SK-N-SH (cell line): ENCODE results near the gene TMEM115. TPM values are rescaled to one million over a fixed set of nuclear protein-coding genes. Genes with fewer than 3 reads are reported as not detected.

ENCODE experiments used
- CTCF ChIA-PET: fragments of 300-600, 350-600 bp; formaldehyde crosslinking; extraction: SDS; loops from one replicate; lab custom pipeline; 2021; lab: Yijun Ruan, JAX
- POLR2A ChIA-PET: fragments of 350-600 bp; sonication (Branson Sonifier 250); formaldehyde crosslinking; extraction: SDS; loops from one replicate; lab custom pipeline; 2020; ENCODE audit warnings: antibody characterized with exemption, inconsistent platforms; lab: Yijun Ruan, JAX
- DNase-seq: peaks from one replicate; pipeline ENCODE4 v3.0.0; 2012
- H2AFZ ChIP-seq: fragments of 200-600 bp; sonication (generic); 2 replicates; pipeline ENCODE4 v1.8.1; 2016; ENCODE audit warnings: antibody characterized with exemption, mild to moderate bottlenecking, low read depth
- H3F3A ChIP-seq: fragments of 200-600 bp; sonication (generic); replicated peaks from 2 replicates; pipeline ENCODE3; 2016; ENCODE audit warnings: antibody characterized with exemption, mild to moderate bottlenecking; ENCODE audit not compliant: insufficient read depth
- H3K27ac ChIP-seq, 2 experiments: fragments of 200-500 bp in 1 of 2; fragments of 200-600 bp in 1 of 2; sonication (Bioruptor generic) in 1 of 2; sonication (generic), shearing (Covaris generic) in 1 of 2; 2 replicates each; pipeline versions ENCODE4 v1.5.1 to v1.6.1; 2014 to 2016; ENCODE audit warnings: low read depth in 2 of 2, inconsistent platforms in 1 of 2, low read length in 1 of 2, mild to moderate bottlenecking in 1 of 2, mixed read lengths in 1 of 2
- H3K27me3 ChIP-seq: fragments of 200-600 bp; sonication (generic), shearing (Covaris generic); 2 replicates; pipeline ENCODE4 v1.6.1; 2016; ENCODE audit warnings: mixed run types; ENCODE audit not compliant: insufficient read depth
- H3K36me3 ChIP-seq, 2 experiments: fragments of 200-500 bp in 1 of 2; fragments of 200-600 bp in 1 of 2; sonication (Bioruptor generic) in 1 of 2; sonication (generic) in 1 of 2; replicated peaks in 1 of 2; 2 replicates each; pipeline versions ENCODE3 to v1.5.1; 2014 to 2016; ENCODE audit warnings: low read length in 1 of 2, mild to moderate bottlenecking in 1 of 2; ENCODE audit not compliant: insufficient read depth in 2 of 2, control insufficient read depth in 1 of 2
- H3K4me1 ChIP-seq, 2 experiments: fragments of 200-500 bp in 1 of 2; fragments of 200-600 bp in 1 of 2; sonication (Bioruptor generic) in 1 of 2; sonication (generic), shearing (Covaris generic) in 1 of 2; 2 replicates each; pipeline versions ENCODE4 v1.5.1 to v1.6.1; 2014 to 2016; ENCODE audit warnings: low read depth in 1 of 2, low read length in 1 of 2, mixed run types in 1 of 2; ENCODE audit not compliant: insufficient read depth in 2 of 2, control insufficient read depth in 1 of 2
- H3K4me2 ChIP-seq: fragments of 200-600 bp; sonication (generic), shearing (Covaris generic); 2 replicates; pipeline ENCODE4 v1.6.1; 2017; ENCODE audit warnings: mixed run types
- H3K4me3 ChIP-seq, 2 experiments: fragments of 200-500 bp in 1 of 2; fragments of 200-600 bp in 1 of 2; sonication (Bioruptor generic) in 1 of 2; sonication (generic), shearing (Covaris generic) in 1 of 2; 2 replicates each; pipeline versions ENCODE4 v1.5.1 to v1.8.1; 2014 to 2016; ENCODE audit warnings: low read depth in 2 of 2, inconsistent platforms in 1 of 2, low read length in 1 of 2, mild to moderate bottlenecking in 1 of 2, mixed read lengths in 1 of 2, moderate library complexity in 1 of 2
- H3K79me2 ChIP-seq: fragments of 200-600 bp; sonication (generic); 2 replicates; pipeline ENCODE4 v1.8.1; 2017; ENCODE audit warnings: mild to moderate bottlenecking; ENCODE audit not compliant: insufficient read depth
- H3K9ac ChIP-seq: fragments of 200-600 bp; sonication (generic); 2 replicates; pipeline ENCODE4 v1.6.1; 2017; ENCODE audit warnings: mixed run types
- H3K9me2 ChIP-seq: fragments of 200-600 bp; sonication (generic); 2 replicates; pipeline ENCODE4 v1.6.1; 2017; ENCODE audit warnings: mixed run types
- H3K9me3 ChIP-seq: fragments of 200-600 bp; sonication (generic); 2 replicates; pipeline ENCODE4 v1.6.1; 2017; ENCODE audit warnings: mixed run types, mild to moderate bottlenecking, moderate library complexity
- H4K20me1 ChIP-seq: fragments of 200-600 bp; sonication (generic); 2 replicates; pipeline ENCODE4 v1.6.1; 2017; ENCODE audit warnings: mild to moderate bottlenecking, mixed run types; ENCODE audit not compliant: insufficient read depth
- CHD2 ChIP-seq: fragments of 150-350 bp; IDR thresholded peaks from 2 replicates; pipeline ENCODE4 v1.6.1; 2018; ENCODE audit warnings: low read length; ENCODE audit not compliant: partially characterized antibody
- FOSL2 ChIP-seq: IDR thresholded peaks from 2 replicates; pipeline ENCODE4 v1.4.0; 2012; ENCODE audit warnings: low read depth, mild to moderate bottlenecking, moderate library complexity, borderline replicate concordance
- FOXJ3 ChIP-seq: sonication (generic); formaldehyde crosslinking; IDR thresholded peaks from 2 replicates; pipeline ENCODE4 v1.5.1; 2020; ENCODE audit warnings: mild to moderate bottlenecking, missing genetic modification reagents
- FOXM1 ChIP-seq: IDR thresholded peaks from 2 replicates; pipeline ENCODE4 v1.4.0; 2012; ENCODE audit warnings: low read depth, mild to moderate bottlenecking
- MEF2A ChIP-seq: IDR thresholded peaks from 2 replicates; pipeline ENCODE4 v1.4.0; 2012; ENCODE audit warnings: low read depth, borderline replicate concordance
- MXI1 ChIP-seq: IDR thresholded peaks from 2 replicates; pipeline ENCODE4 v1.6.1; 2012; ENCODE audit warnings: mild to moderate bottlenecking, low read depth, low read length, improper control_type of control experiment
- SMC3 ChIP-seq: IDR thresholded peaks from 2 replicates; pipeline ENCODE4 v1.6.1; 2012; ENCODE audit warnings: low read depth, low read length, improper control_type of control experiment
- TCF12 ChIP-seq: IDR thresholded peaks from 2 replicates; pipeline ENCODE4 v1.4.0; 2012
- YY1 ChIP-seq: IDR thresholded peaks from 2 replicates; pipeline ENCODE4 v1.4.0; 2012; ENCODE audit warnings: low read depth, mild to moderate bottlenecking
- WGBS: methylation state at CpG from one replicate; pipeline ENCODE4 v1.1.6; 2017; ENCODE audit warnings: low lambda C conversion rate; 5-methylcytosine and 5-hydroxymethylcytosine counted together
- polyA plus RNA-seq, 3 experiments: library from polyadenylated mRNA; depleted of rRNA; stranded (reverse); fragments of >200 nt; gene quantifications; 2 replicates each; pipeline ENCODE4 v1.2.3, GENCODE V29; 2012
- TF ChIP-seq, protein P1 (sequence below): fragments of 150-350 bp; IDR thresholded peaks from 2 replicates; pipeline ENCODE4 v1.6.1; 2017; ENCODE audit warnings: antibody characterized with exemption, low read length, low read depth, borderline replicate concordance
- TF ChIP-seq, protein P2 (sequence below): IDR thresholded peaks from 2 replicates; pipeline ENCODE4 v1.6.1; 2012; ENCODE audit warnings: mild to moderate bottlenecking, low read depth, low read length, moderate library complexity
- TF ChIP-seq, protein P3 (sequence below): fragments of 200-600 bp; sonication (generic); IDR thresholded peaks from 2 replicates; pipeline ENCODE4 v1.6.1; 2017; ENCODE audit warnings: antibody characterized with exemption, mild to moderate bottlenecking, moderate library complexity
- TF ChIP-seq, protein P4 (sequence below): IDR thresholded peaks from 2 replicates; pipeline ENCODE4 v1.4.0; 2012; ENCODE audit warnings: low read depth, borderline replicate concordance
- TF ChIP-seq, protein P5 (sequence below): fragments of 150-350 bp; IDR thresholded peaks from 2 replicates; pipeline ENCODE4 v1.6.1; 2016; ENCODE audit warnings: mild to moderate bottlenecking, low read depth, low read length

The TMEM115 gene
- polyA plus RNA-seq, 1 of the 3 experiments (the other 2 are of a cell fraction): 47.8 TPM

DNA sequence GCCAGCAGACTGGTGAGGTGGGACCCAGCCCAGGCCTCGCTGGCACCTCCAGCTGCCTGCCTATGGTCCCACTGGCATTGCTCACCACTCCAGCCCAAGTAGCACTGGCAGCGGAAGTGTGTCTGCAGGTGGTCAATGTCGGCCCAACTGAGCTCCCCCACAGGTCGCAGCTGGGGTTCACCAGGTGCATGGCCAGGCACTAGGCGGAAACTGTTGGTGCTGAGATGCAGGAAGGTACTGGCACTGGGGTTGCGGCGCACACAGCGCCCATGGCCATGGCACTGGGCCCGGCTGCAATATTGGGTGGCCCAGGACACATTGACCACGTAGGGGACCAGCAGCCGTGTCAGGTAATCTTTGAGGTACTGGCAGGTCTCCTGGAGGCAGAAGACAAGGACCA is 41.2 kb downstream of the TMEM115 start:
- ChIA-PET CTCF (interaction anchor here (1.6 to 5.9 kb wide), 2 partner anchors 16 to 25 kb away, joined by 6 to 45 read pairs; partner anchors contain the start of genes HYAL1, HYAL3, IFRD2 and NAA80), POLR2A (no interaction called here)
- no peak overlapping the region for H3K4me2 ChIP-seq
- no peaks in the 10 kb centered on the region for H3K27me3 ChIP-seq
- H3K4me1 ChIP-seq: peaks cover 0 to 37% of the 10 kb centered on the region in 2 experiments; a peak in 2 of 4 replicates
- no peaks in the 10 kb centered on the region for H3K9me2 ChIP-seq
- H3K9ac ChIP-seq: no peak overlapping the region
- peaks cover 15 to 30% of the 10 kb centered on the region in 2 experiments for H3K36me3 ChIP-seq
- TF ChIP-seq FOXM1 (no peak), FOSL2 (no peak), YY1 (no peak)
- TF ChIP-seq, protein P1, sequence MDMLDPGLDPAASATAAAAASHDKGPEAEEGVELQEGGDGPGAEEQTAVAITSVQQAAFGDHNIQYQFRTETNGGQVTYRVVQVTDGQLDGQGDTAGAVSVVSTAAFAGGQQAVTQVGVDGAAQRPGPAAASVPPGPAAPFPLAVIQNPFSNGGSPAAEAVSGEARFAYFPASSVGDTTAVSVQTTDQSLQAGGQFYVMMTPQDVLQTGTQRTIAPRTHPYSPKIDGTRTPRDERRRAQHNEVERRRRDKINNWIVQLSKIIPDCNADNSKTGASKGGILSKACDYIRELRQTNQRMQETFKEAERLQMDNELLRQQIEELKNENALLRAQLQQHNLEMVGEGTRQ: no peak
- TF ChIP-seq, protein P2, sequence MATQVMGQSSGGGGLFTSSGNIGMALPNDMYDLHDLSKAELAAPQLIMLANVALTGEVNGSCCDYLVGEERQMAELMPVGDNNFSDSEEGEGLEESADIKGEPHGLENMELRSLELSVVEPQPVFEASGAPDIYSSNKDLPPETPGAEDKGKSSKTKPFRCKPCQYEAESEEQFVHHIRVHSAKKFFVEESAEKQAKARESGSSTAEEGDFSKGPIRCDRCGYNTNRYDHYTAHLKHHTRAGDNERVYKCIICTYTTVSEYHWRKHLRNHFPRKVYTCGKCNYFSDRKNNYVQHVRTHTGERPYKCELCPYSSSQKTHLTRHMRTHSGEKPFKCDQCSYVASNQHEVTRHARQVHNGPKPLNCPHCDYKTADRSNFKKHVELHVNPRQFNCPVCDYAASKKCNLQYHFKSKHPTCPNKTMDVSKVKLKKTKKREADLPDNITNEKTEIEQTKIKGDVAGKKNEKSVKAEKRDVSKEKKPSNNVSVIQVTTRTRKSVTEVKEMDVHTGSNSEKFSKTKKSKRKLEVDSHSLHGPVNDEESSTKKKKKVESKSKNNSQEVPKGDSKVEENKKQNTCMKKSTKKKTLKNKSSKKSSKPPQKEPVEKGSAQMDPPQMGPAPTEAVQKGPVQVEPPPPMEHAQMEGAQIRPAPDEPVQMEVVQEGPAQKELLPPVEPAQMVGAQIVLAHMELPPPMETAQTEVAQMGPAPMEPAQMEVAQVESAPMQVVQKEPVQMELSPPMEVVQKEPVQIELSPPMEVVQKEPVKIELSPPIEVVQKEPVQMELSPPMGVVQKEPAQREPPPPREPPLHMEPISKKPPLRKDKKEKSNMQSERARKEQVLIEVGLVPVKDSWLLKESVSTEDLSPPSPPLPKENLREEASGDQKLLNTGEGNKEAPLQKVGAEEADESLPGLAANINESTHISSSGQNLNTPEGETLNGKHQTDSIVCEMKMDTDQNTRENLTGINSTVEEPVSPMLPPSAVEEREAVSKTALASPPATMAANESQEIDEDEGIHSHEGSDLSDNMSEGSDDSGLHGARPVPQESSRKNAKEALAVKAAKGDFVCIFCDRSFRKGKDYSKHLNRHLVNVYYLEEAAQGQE: no peak
- TF ChIP-seq, protein P3, sequence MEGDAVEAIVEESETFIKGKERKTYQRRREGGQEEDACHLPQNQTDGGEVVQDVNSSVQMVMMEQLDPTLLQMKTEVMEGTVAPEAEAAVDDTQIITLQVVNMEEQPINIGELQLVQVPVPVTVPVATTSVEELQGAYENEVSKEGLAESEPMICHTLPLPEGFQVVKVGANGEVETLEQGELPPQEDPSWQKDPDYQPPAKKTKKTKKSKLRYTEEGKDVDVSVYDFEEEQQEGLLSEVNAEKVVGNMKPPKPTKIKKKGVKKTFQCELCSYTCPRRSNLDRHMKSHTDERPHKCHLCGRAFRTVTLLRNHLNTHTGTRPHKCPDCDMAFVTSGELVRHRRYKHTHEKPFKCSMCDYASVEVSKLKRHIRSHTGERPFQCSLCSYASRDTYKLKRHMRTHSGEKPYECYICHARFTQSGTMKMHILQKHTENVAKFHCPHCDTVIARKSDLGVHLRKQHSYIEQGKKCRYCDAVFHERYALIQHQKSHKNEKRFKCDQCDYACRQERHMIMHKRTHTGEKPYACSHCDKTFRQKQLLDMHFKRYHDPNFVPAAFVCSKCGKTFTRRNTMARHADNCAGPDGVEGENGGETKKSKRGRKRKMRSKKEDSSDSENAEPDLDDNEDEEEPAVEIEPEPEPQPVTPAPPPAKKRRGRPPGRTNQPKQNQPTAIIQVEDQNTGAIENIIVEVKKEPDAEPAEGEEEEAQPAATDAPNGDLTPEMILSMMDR: no peak
- H3K4me3 ChIP-seq: no peak overlapping the region
- no peak for DNase-seq
- H3F3A ChIP-seq: peaks cover 9% of the 10 kb centered on the region
- H3K79me2 ChIP-seq: peaks cover 39% of the 10 kb centered on the region
- H3K9me3 ChIP-seq: no peaks in the 10 kb centered on the region
- no peaks in the 10 kb centered on the region for H4K20me1 ChIP-seq
- no peak overlapping the region; a peak in 1 of 4 replicates for H3K27ac ChIP-seq
- H2AFZ ChIP-seq: no peak overlapping the region
- WGBS: no CpG with 5 or more reads among the region's 11 CpGs

DNA sequence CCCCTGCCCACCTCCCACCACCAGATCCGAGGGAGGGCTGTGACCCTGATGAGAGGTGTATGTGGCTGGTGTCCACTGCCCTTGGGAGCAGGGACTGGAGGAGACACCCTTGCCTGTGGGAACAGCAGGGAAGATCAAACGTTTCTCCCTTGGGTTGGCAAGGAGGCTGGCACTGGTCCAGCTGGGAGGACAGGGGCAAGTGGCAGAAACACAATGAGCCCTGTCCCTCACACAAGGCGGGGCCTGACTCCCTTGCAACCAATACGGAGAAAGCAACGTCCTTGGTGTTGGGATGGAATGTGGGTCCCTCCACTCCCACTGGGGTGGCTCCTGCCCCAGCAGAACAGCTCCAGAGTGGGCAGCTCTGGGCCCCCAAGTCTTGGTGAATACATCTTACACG is 42.0 kb downstream of the TMEM115 start:
- peaks cover 39% of the 10 kb centered on the region for H3K79me2 ChIP-seq
- H4K20me1 ChIP-seq: no peaks in the 10 kb centered on the region
- H3K27ac ChIP-seq: no peak overlapping the region
- H3K9me3 ChIP-seq: no peaks in the 10 kb centered on the region
- no peaks in the 10 kb centered on the region for H3K9me2 ChIP-seq
- no peaks in the 10 kb centered on the region for H3K27me3 ChIP-seq
- ChIA-PET POLR2A (no interaction called here), CTCF (interaction anchor here (1.4 to 5.9 kb wide), 2 partner anchors 9 to 16 kb away, joined by 4 to 45 read pairs; partner anchors contain the start of genes HYAL1, HYAL3 and NAA80)
- no peak overlapping the region for H3K4me3 ChIP-seq
- TF ChIP-seq, protein P4, sequence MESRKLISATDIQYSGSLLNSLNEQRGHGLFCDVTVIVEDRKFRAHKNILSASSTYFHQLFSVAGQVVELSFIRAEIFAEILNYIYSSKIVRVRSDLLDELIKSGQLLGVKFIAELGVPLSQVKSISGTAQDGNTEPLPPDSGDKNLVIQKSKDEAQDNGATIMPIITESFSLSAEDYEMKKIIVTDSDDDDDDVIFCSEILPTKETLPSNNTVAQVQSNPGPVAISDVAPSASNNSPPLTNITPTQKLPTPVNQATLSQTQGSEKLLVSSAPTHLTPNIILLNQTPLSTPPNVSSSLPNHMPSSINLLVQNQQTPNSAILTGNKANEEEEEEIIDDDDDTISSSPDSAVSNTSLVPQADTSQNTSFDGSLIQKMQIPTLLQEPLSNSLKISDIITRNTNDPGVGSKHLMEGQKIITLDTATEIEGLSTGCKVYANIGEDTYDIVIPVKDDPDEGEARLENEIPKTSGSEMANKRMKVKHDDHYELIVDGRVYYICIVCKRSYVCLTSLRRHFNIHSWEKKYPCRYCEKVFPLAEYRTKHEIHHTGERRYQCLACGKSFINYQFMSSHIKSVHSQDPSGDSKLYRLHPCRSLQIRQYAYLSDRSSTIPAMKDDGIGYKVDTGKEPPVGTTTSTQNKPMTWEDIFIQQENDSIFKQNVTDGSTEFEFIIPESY: no peak
- TF ChIP-seq, protein P5, sequence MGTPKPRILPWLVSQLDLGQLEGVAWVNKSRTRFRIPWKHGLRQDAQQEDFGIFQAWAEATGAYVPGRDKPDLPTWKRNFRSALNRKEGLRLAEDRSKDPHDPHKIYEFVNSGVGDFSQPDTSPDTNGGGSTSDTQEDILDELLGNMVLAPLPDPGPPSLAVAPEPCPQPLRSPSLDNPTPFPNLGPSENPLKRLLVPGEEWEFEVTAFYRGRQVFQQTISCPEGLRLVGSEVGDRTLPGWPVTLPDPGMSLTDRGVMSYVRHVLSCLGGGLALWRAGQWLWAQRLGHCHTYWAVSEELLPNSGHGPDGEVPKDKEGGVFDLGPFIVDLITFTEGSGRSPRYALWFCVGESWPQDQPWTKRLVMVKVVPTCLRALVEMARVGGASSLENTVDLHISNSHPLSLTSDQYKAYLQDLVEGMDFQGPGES: no peak
- TF ChIP-seq CHD2 (no peak), FOXJ3 (CRISPR knock-in tag) (no peak), MXI1 (no peak), YY1 (no peak), SMC3 (no peak), MEF2A (no peak), TCF12 (no peak)
- TF ChIP-seq, protein P1: no peak
- H2AFZ ChIP-seq: no peak overlapping the region
- H3F3A ChIP-seq: peaks cover 9% of the 10 kb centered on the region
- 0 out of 2 replicates have a peak overlapping the region, but pooled peaks have one; percentile 11 for H3K4me2 ChIP-seq
- H3K9ac ChIP-seq: no peak overlapping the region
- no peak for DNase-seq
- H3K36me3 ChIP-seq: peaks cover 15 to 30% of the 10 kb centered on the region in 2 experiments
- peaks cover 0 to 34% of the 10 kb centered on the region in 2 experiments; a peak in 2 of 4 replicates for H3K4me1 ChIP-seq
- WGBS: 74% methylated on average over 6 of the region's 6 CpGs
